Progenitor cell of endocrine pancreas (in vitro differentiated cells): ENCODE measurements around the gene COL4A1. TPM values are rescaled to one million over a fixed set of nuclear protein-coding genes. Genes with fewer than 3 reads are reported as not detected.

ENCODE experiments used
- DNase-seq: peaks from one replicate; pipeline ENCODE4 v3.0.0; 2021; ENCODE audit warnings: low spot score; ENCODE audit not compliant: unreplicated experiment
- H3K27ac Mint-ChIP-seq: 2 replicates; pipeline ENCODE4 v1.8.0; 2021; ENCODE audit warnings: mild to moderate bottlenecking, moderate library complexity, mixed read lengths
- H3K27me3 Mint-ChIP-seq: 2 replicates; pipeline ENCODE4 v1.8.0; 2021; ENCODE audit warnings: mixed read lengths
- H3K36me3 Mint-ChIP-seq: 2 replicates; pipeline ENCODE4 v1.8.0; 2022; ENCODE audit warnings: mixed read lengths; ENCODE audit not compliant: insufficient read depth
- H3K4me1 Mint-ChIP-seq: 2 replicates; pipeline ENCODE4 v1.8.0; 2021; ENCODE audit warnings: low read depth, mixed read lengths
- H3K4me3 Mint-ChIP-seq: 2 replicates; pipeline ENCODE4 v1.8.0; 2021; ENCODE audit warnings: low read depth, mild to moderate bottlenecking, moderate library complexity, mixed read lengths
- H3K9me3 Mint-ChIP-seq: 2 replicates; pipeline ENCODE4 v1.8.0; 2021; ENCODE audit warnings: low read depth, mixed read lengths
- CTCF ChIP-seq: fragments of 200-600 bp; sonication (generic); IDR thresholded peaks from one replicate; pipeline ENCODE4 v1.5.0; 2021; ENCODE audit warnings: antibody characterized with exemption, mild to moderate bottlenecking; ENCODE audit not compliant: unreplicated experiment
- total RNA-seq: library from RNA; stranded (reverse); gene quantifications from 2 replicates; pipeline ENCODE4 v1.2.1, GENCODE V29; 2021

The COL4A1 gene
- total RNA-seq, 1 donor from 2014 or later = 81.3 TPM

- H3K27me3 Mint-ChIP-seq = peaks cover 38% of the 10 kb centered on the region
Observed at GRCh38 chr13:110135977-110136597, 170.9 kb downstream of the COL4A1 start.

DNA sequence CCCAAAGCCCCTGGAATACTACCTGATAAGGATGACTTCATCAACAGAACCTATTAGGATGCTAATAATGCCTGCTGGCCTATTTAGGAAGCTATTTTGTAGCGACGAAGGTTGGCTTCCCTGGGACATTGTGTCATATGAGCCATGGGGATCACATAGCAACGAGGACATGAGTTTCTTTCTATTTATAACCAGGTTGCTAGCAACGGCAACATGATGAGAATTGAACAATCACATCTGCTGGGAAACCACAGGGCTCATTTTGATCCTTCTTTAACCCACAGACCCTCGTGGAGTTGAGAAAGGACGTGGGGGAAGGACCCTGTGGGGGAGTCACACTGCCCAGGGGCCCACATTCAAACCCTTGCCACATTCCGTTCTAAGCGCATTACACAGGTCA lies 172.2 kb downstream of the COL4A1 start:
- Mint-ChIP-seq H3K27ac (no peak overlapping the region), H3K4me3 (no peak overlapping the region), H3K36me3 (no peaks in the 10 kb centered on the region), H3K4me1 (peaks cover 14% of the 10 kb centered on the region), H3K27me3 (peaks cover 48% of the 10 kb centered on the region), H3K9me3 (no peaks in the 10 kb centered on the region)
- no peak for DNase-seq
- no peak for TF ChIP-seq CTCF

More at GRCh38 chr13:110135977-110136597, 170.9 kb downstream of the COL4A1 start:
- TF ChIP-seq CTCF = no peak
- Mint-ChIP-seq H3K27ac (no peak overlapping the region), H3K4me1 (peaks cover 14% of the 10 kb centered on the region), H3K4me3 (no peak overlapping the region), H3K9me3 (no peaks in the 10 kb centered on the region), H3K36me3 (no peaks in the 10 kb centered on the region)
- DNase-seq = no peak

GRCh38 chr13:110133425-110134235 lies 173.3 kb downstream of the COL4A1 start:
- no peak overlapping the region for H3K4me3 Mint-ChIP-seq
- H3K36me3 Mint-ChIP-seq = no peaks in the 10 kb centered on the region
- no peak for DNase-seq
- no peaks in the 10 kb centered on the region for H3K9me3 Mint-ChIP-seq
- TF ChIP-seq CTCF = no peak
- no peak overlapping the region for H3K27ac Mint-ChIP-seq
- H3K27me3 Mint-ChIP-seq = peaks cover 50% of the 10 kb centered on the region
- H3K4me1 Mint-ChIP-seq = peaks cover 11% of the 10 kb centered on the region

DNA sequence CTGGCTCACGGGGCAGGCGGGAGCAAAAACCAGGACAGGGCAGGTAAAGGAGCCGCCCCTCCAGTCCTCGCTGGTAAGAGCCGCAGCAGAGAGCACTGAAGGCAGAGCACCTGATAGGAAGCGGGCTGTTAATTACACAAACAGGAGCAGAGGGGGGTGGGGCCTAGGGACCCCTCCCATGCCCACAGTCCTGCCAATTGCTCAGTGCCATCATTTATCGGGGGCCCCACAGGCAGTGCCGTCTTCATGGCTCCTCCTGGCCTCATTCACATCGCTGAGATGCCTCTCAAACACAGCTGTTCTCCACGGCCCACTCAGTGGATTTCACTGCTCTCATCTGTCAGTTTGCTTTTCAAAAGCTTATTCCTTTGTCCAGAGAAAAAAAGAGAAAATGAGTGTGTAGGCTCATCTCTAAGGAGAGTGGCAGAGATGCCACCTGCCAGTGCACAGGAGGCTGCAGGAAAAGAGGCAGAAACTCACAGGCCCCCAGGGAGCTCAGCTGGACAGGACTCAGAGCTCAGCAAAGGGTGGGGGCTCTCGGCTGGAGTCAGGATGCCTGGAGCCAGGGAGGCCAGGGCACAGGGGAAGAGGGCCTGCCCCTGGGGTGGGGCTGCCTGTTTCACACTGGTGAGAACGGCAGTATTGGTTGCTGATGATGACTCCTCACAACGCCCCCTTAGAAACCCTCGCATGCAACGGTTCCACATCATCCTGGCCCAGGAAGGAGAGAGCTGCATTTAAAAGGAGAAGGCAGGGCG lies 174.6 kb downstream of the COL4A1 start:
- no peaks in the 10 kb centered on the region for H3K9me3 Mint-ChIP-seq
- H3K27ac Mint-ChIP-seq = peak overlapping the region; percentile 78
- DNase-seq = no peak
- peaks cover 51% of the 10 kb centered on the region for H3K27me3 Mint-ChIP-seq
- H3K4me1 Mint-ChIP-seq = peaks cover 3% of the 10 kb centered on the region
- H3K4me3 Mint-ChIP-seq = no peak overlapping the region
- TF ChIP-seq CTCF = no peak
- H3K36me3 Mint-ChIP-seq = no peaks in the 10 kb centered on the region

DNA sequence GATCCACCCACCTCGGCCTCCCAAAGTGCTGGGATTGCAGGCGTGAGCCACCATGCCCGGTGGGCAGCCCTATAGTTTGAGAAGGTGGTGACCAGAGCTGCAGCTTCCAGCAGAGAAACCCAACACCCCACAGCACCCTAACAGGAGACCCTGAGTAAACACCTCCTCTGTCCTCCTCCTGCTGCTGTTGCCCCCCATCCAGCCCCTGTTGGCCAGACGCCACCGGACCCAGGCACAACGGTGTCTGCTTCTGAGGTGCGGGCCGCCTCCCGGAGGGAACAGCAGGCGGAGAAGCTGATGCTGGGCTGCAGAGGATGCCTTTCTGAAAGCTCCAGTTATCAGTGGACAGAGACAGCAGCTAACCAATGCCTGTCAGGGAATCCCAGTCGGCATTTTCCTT lies 175.5 kb downstream of the COL4A1 start:
- TF ChIP-seq CTCF = no peak
- Mint-ChIP-seq H3K4me3 (no peak overlapping the region), H3K9me3 (no peaks in the 10 kb centered on the region), H3K36me3 (no peaks in the 10 kb centered on the region), H3K27me3 (peaks cover 51% of the 10 kb centered on the region), H3K27ac (no peak overlapping the region), H3K4me1 (peaks cover 4% of the 10 kb centered on the region)
- DNase-seq = no peak
